Ishikawa (cell line): ENCODE data around the gene BEAN1.
A peak's percentile ranks its signal among the peaks of the same experiment; 100 is the strongest.

Source experiments
- CEBPB ChIP-seq: IDR thresholded peaks from 2 replicates; pipeline ENCODE4 v1.6.1; 2012
- CREB1 ChIP-seq: IDR thresholded peaks from 2 replicates; pipeline ENCODE4 v1.6.1; 2012; ENCODE audit warnings: low read depth
- EGR1 ChIP-seq: IDR thresholded peaks from 2 replicates; pipeline ENCODE4 v1.6.1; 2012
- EP300 ChIP-seq: IDR thresholded peaks from 2 replicates; pipeline ENCODE4 v1.6.1; 2012; ENCODE audit warnings: borderline replicate concordance
- FOXM1 ChIP-seq: IDR thresholded peaks from 2 replicates; pipeline ENCODE4 v1.6.1; 2012; ENCODE audit warnings: low read depth, borderline replicate concordance
- MAX ChIP-seq: IDR thresholded peaks from 2 replicates; pipeline ENCODE4 v1.6.1; 2012
- NFIC ChIP-seq: IDR thresholded peaks from 2 replicates; pipeline ENCODE4 v1.6.1; 2012
- RAD21 ChIP-seq: IDR thresholded peaks from 2 replicates; pipeline ENCODE4 v1.6.1; 2012; ENCODE audit warnings: low read depth
- REST ChIP-seq: IDR thresholded peaks from 2 replicates; pipeline ENCODE4 v1.6.1; 2012; ENCODE audit warnings: low read depth, mild to moderate bottlenecking
- TAF1 ChIP-seq: IDR thresholded peaks from 2 replicates; pipeline ENCODE4 v1.6.1; 2012; ENCODE audit warnings: low read depth, mild to moderate bottlenecking
- TCF12 ChIP-seq: IDR thresholded peaks from 2 replicates; pipeline ENCODE4 v1.6.1; 2012; ENCODE audit warnings: low read depth
- TEAD4 ChIP-seq: IDR thresholded peaks from 2 replicates; pipeline ENCODE4 v1.6.1; 2012
- USF1 ChIP-seq: IDR thresholded peaks from 2 replicates; pipeline ENCODE4 v1.6.1; 2012
- YY1 ChIP-seq: IDR thresholded peaks from 2 replicates; pipeline ENCODE4 v1.6.1; 2012; ENCODE audit warnings: low read depth
- ZBTB7A ChIP-seq: IDR thresholded peaks from 2 replicates; pipeline ENCODE4 v1.6.1; 2012; ENCODE audit warnings: low read depth

The BEAN1 gene

GRCh38 chr16:66391726-66392670 lies 35.1 kb upstream of the BEAN1 start:
- TF ChIP-seq CEBPB (no peak), USF1 (no peak), NFIC (no peak), FOXM1 (no peak), RAD21 (no peak), EP300 (no peak), TEAD4 (no peak), EGR1 (no peak), MAX (no peak), CREB1 (no peak), TCF12 (no peak), YY1 (no peak), ZBTB7A (no peak), REST (no peak), TAF1 (no peak)

DNA sequence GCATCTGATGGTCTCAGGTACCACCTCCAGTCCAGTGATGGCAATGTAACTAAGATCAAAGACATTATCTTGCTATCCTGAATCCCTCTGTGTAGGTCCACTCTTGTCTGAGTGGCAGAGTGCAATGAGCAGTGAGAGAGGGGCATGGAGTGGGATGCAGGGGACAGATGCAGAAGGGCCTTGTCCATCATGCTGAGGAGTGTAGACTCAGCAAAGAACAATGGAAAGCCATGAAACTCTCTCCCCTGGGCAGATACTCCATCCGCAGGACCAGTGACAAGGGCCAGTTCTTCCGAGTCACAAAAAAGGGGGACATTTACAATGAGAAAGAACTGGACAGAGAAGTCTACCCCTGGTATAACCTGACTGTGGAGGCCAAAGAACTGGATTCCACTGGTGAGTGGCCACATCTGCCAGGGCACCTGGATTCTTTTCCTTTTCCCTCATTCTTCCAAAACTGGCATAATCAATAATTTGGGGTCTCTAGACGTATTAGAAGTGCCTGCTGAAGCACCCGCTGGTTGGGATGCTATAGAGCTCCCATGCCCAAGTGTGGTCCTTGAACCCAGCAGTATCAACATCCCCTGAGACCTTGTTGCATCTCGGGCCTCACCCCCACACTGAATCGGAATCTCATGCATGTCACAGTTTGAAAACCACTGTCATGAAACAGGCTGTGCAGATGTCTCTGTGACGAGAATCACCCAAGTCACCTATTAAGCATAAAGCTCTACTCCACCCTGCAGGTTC lies 31.1 kb upstream of the BEAN1 start:
- TF ChIP-seq RAD21 = 0 out of 2 replicates have a peak, but pooled peaks have one; percentile 2
- TF ChIP-seq NFIC = no peak

DNA sequence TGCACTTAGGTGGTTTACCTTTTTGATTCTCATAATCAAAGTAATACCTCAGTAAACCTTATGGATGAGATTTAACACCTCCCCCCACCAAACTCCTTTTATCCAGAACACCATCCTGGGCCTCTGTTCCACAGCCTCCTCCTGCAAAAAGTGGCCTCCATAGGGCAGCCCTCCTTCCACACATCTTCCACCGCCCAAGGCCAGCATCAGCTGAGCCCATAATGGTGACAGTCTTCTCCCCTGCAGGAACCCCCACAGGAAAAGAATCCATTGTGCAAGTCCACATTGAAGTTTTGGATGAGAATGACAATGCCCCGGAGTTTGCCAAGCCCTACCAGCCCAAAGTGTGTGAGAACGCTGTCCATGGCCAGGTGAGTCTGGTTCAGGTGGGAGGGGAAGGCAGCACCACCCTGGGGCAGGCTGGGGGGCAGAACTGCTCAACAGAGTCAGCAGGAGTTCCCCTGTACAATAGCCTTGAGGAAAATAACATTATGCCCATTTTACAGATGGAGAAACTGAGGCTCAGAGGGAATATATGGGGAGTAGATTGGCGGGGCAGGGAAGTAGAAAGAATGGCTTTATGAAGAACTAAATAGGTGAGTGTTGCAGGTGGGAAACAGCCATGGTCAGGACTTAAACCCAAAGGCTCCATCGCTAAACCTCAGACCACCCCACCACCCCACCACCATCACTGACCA lies 29.2 kb upstream of the BEAN1 start:
- no peak for TF ChIP-seq USF1
- no peak for TF ChIP-seq TAF1
- TF ChIP-seq CREB1 = no peak
- no peak for TF ChIP-seq REST
- TF ChIP-seq ZBTB7A = no peak
- no peak for TF ChIP-seq TCF12
- no peak for TF ChIP-seq RAD21
- no peak for TF ChIP-seq EGR1
- TF ChIP-seq FOXM1 = no peak
- no peak for TF ChIP-seq YY1
- TF ChIP-seq TEAD4 = no peak
- no peak for TF ChIP-seq EP300
- no peak for TF ChIP-seq MAX
- no peak for TF ChIP-seq NFIC

DNA sequence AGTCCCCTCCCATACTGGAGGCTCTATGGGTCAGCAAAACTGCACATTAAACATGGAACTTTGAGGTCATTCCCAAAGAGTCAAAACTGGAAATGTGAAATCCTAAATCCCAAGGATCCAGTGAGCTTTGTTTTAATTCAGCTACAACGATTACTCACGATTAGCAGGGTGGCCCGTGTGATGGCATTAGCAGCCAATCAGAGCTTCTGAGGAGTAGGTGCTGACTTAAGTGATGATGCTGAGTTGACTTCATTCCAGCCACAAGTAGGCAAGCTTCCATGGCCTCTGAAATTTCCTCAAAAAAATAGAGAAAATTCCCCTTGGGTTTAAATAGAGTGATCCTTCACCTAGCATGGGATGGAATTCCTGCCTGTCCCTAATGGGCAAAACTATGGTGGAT lies 28.1 kb upstream of the BEAN1 start:
- TF ChIP-seq CREB1 = no peak
- TF ChIP-seq FOXM1 = no peak
- no peak for TF ChIP-seq RAD21

DNA sequence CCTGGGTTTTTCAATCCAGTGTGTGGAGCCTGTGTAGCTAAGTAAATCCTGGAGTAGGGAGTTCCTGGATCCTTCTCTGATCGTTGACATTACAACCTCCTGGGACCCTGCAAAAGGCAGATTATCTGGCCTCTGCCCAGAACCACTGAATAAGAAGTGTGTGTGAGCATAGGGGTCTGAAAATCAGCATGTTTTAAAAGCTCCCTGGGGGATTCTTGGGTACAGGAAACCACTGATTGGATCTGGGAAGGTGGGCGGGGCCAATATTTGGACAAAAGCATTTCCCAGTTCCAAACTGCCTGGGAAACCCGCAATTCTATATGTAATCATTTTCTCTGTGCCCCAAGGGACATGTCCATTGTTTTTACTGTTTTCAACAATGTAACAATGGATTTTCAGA lies 27.2 kb upstream of the BEAN1 start:
- TF ChIP-seq CREB1 = no peak
